Upper lobe of left lung (tissue), 4 donors: ENCODE results near the gene DCAF6.

Experiments
- POLR2AphosphoS5 ChIP-seq, 2 donors: sonication (generic); formaldehyde crosslinking; IDR thresholded peaks; one replicate each; pipeline ENCODE4 v1.5.1; 2017; ENCODE audit warnings: antibody characterized with exemption in 2 of 2
- TF ChIP-seq, protein P1 (sequence below), 6 experiments: fragments of 450-650 bp in 4 of 6; fragments of 200-600 bp in 2 of 6; sonication (generic) in 2 of 6; IDR thresholded peaks; one replicate each; pipeline ENCODE4 v1.5.1; 2016 to 2019; ENCODE audit warnings: antibody characterized with exemption in 6 of 6

DNA sequence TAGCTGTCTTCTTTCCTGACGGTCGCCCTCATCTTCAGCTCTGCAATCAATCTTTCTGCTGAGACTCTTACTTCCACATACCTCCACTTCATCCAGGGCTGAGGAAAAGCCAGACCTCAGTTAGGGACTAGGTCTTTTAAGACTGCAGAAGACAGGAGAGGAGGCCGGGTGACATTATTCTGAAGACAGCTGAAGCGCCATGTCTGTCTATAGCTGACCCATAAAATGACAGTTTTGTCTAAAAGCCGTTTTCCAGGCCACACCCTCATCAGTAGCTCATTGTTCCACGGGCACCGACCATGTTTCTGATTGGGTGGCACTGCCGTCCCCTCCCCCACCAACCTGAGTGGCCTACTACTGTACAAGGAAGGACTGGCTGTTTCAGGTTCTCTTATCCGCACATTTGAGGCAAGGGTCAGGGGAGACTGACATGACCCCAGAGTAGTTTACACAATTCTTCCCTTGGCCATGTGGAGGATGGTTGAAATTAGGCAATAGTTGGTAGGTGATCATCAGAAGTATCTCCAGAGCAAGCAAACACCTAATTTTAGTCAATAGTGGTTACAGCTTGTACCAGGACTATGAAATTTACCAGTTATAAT, 22.5 kb upstream of the DCAF6 start, which contains the start of gene ADCY10:
- TF ChIP-seq, protein P1, sequence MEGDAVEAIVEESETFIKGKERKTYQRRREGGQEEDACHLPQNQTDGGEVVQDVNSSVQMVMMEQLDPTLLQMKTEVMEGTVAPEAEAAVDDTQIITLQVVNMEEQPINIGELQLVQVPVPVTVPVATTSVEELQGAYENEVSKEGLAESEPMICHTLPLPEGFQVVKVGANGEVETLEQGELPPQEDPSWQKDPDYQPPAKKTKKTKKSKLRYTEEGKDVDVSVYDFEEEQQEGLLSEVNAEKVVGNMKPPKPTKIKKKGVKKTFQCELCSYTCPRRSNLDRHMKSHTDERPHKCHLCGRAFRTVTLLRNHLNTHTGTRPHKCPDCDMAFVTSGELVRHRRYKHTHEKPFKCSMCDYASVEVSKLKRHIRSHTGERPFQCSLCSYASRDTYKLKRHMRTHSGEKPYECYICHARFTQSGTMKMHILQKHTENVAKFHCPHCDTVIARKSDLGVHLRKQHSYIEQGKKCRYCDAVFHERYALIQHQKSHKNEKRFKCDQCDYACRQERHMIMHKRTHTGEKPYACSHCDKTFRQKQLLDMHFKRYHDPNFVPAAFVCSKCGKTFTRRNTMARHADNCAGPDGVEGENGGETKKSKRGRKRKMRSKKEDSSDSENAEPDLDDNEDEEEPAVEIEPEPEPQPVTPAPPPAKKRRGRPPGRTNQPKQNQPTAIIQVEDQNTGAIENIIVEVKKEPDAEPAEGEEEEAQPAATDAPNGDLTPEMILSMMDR (IDR thresholded peaks at IDR 0.05) = no peak
- TF ChIP-seq POLR2AphosphoS5 (IDR thresholded peaks at IDR 0.05) = no peak
